KOPT-K1 (cell line): ENCODE data around the gene GALM.
"Not testable (repeated sequence)": the region's sequence is repeated elsewhere in the genome, so short reads cannot be mapped to it uniquely, and the experiment has no call there.

Experiments
- H3K27ac ChIP-seq: fragments of 200-600 bp; sonication (generic); 2 replicates; pipeline ENCODE4 v1.5.1; 2016; ENCODE audit warnings: antibody characterized with exemption, mild to moderate bottlenecking, low read depth, low read length; ENCODE audit not compliant: poor library complexity, severe bottlenecking
- H3K36me3 ChIP-seq: fragments of 200-600 bp; sonication (generic); 2 replicates; pipeline ENCODE4 v1.5.1; 2017; ENCODE audit warnings: antibody characterized with exemption, mild to moderate bottlenecking, low read length, moderate library complexity; ENCODE audit not compliant: insufficient read depth
- H3K9me3 ChIP-seq: fragments of 200-600 bp; sonication (generic); 2 replicates; pipeline ENCODE4 v1.5.1; 2017; ENCODE audit warnings: antibody characterized with exemption, low read length, mild to moderate bottlenecking; ENCODE audit not compliant: insufficient read depth, poor library complexity, severe bottlenecking

Gene GALM

DNA sequence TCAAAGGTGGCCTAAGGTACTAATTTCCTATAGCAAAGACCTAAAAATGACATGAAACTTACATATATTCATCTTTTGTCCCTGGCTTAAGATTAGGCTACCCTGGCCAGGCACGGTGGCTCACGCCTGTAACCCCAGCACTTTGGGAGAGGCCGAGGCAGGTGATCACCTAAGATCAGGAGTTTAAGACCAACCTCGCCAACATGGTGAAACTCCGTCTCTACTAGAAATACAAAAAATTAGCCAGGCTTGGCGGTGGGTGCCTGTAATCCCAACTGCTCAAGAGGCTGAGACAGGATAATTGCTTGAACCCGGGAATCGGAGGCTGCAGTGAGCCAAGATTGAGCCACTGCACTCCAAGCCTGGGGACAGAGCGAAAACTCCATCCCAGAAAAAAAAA lies 79.4 kb downstream of the GALM start:
- Histone ChIP-seq H3K9me3 (no peaks in the 10 kb centered on the region), H3K27ac (no peak overlapping the region), H3K36me3 (peaks cover 100% of the 10 kb centered on the region)

DNA sequence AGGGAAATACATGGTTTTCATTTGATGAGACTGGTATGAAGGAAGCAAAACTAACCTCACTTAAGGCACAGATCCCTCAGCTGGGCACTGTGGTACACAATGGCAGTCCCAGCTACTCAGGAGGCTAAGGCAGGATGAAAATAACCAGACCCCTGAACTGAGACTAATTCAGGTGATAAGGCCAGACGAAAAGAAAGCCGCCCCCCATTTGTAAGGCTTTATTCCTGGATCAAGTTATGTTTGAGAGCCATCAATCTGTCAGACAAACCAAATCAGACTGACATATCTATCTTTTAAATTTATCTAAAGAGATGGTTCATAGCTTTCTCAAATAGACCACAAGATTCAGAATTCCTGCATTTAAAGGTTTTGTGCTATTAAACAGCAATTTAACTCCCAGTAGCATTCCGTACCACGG lies 81.1 kb downstream of the GALM start:
- Histone ChIP-seq H3K36me3 (peaks cover 83% of the 10 kb centered on the region), H3K27ac (no peak overlapping the region), H3K9me3 (no peaks in the 10 kb centered on the region)

DNA sequence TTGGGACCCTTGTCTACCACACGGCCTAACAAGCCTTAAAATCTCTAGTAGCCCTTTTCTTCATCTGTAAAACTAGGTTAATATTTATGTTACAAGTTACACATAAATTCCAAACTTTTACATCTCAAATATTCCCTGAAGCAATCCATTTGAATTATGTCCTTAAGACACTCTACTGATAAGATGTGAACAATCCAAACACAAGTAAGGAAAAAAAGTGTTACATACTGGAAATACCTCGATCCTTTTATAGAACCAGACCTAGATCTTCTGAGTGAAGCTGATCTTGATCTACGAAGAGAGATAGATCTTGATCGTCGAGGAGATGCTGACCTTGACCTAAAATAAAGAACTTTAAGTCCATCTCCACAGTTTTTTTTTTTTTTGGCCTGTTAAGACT lies 81.9 kb downstream of the GALM start:
- H3K9me3 ChIP-seq: no peaks in the 10 kb centered on the region
- no peak overlapping the region for H3K27ac ChIP-seq
- H3K36me3 ChIP-seq: peaks cover 75% of the 10 kb centered on the region

DNA sequence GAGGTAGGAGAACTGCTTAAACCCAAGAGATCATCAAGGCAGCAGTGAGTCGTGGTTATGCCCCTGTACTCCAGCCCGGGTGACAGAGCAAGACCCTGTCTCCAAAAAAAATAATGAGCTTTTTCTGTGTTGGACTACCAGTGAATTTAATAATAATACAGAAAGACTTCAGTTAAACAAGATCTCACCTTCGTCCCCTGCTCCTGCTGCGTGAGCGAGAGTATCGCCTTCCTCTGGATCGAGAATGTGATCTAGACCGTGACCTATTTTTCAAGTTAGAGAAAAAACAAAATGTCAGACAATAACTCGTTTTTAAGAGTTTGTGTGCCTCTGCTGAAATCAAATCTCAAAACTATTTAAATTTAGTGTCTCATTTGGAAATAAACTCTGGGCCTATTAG lies 82.5 kb downstream of the GALM start:
- H3K27ac ChIP-seq: no peak overlapping the region
- H3K9me3 ChIP-seq: no peaks in the 10 kb centered on the region
- H3K36me3 ChIP-seq: peaks cover 70% of the 10 kb centered on the region

DNA sequence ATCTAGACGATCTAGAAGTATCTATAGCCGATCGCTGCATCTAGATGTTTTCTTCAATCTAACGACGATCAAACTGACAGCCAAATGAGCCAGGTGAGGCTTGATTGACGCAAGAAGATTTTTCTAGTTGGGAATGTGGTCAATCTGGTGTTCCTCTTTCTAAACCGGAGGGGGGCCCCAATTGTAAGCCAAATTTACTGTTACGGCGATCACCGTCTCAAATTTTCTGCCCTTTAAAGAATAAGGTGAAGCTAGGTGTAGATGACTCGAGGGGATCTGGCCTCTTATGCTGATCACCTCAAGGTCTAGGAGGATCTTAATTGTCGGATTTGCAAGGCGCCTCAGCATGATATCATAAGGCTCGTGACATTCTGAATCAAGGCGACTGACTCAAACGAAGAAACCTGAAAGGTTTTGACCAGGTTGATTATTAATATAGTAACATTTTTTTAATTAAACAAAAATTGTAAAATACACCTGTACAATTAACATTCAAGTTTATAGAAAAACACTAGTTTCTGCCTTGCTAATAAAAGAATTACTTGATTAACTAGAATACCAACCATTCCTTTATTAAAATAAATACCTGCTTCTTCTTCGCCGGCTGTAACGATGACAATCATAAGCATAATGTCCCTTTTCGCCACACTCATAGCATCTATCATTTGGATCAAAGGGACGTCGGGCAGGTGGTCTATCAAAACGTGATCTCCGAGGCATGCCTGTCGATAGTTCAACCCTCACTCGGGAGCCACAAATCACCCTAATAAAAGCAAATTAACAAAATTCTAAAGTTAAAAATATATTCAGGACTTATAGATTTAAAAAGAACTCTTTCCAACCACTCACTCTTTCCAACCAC lies 83.3 kb downstream of the GALM start:
- Histone ChIP-seq H3K36me3 (peaks cover 62% of the 10 kb centered on the region), H3K9me3 (no peaks in the 10 kb centered on the region), H3K27ac (peak overlapping the region; percentile 93)

DNA sequence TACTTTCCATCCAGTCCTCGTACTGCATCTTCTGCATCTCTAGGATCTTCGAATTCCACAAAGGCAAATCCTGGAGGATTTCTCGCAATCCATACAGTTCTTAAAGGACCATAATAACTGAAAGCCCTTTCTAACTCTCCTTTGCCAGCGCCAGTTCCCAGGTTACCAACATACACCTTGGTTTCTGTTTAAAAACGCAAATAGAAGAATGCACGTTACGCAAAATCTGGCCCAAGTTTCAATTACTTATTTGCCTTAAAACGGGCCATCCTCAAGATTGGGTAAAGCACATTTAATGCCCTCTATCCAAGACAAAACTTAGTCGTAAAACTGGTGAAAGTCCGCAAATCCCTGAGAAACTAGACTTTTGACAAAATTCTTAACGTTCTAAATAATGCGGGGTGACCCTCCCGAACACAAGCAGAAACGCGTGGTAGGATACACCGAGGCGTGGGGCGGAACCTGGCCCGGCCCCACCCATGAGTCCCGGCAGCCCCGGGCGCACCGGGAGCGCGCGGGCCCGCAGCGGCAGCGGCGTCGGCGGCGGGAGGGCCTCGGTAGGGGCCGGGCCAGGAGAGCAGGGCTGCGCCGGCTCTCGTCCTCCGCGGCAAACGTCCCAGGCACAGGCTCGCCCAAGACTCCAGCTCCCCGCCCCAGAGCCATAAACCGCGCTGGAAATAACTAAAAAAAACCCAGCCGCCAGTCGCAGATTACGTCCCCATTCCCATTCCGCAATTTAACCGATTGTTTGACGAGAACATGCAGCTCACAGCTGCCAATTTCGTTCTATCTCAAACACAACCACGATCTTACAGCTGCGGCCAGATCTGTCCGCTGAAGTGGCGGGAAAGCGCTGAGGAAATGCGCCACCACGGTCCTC lies 84.3 kb downstream of the GALM start:
- H3K27ac ChIP-seq: peak overlapping the region; percentile 93

DNA sequence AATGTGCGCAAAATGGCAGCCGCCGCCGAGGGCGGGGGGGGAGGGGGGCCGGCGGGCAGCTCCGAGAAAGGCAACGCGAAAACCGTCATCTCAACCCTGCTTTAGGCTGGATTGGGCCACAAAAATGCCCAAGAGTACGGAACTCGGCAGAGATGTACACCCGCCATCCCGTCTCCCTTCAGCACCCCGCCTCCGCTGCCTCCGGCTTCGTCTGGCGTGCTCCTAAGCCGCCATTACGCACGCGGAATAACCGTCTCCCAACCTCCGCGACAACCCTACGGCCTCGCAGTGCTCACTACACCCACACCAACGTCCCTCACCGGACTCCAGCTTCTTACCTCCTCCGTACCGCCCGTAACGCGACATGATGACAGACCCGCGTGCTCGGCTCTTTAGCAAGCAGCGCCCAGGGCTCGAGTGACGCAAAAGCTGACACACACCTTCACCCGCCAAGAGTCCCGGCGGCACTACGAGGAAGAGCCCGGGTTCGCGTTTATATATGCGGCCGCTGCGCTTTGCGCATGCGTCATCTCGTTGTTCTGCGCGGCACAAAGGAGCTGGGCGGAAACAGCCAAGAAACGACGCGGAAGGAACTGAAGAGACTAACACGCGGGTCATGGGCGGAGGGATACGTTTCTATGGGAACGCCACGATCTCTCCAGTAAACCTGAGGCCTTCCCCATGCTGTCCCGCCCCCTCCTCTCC lies 85.1 kb downstream of the GALM start, which contains the start of gene SRSF7:
SRSF7 (minus strand) TSS at position 471 of the 705 bp plus-strand sequence; CDS start at position 366, 105 bp downstream.
- Histone ChIP-seq H3K36me3 (peaks cover 43% of the 10 kb centered on the region), H3K27ac (peak within 1 kb of the TSS; percentile 93), H3K9me3 (no peaks in the 10 kb centered on the region)

More for the DNA sequence above, 84.3 kb downstream of the GALM start:
- no peaks in the 10 kb centered on the region for H3K9me3 ChIP-seq
- H3K36me3 ChIP-seq: peaks cover 51% of the 10 kb centered on the region

DNA sequence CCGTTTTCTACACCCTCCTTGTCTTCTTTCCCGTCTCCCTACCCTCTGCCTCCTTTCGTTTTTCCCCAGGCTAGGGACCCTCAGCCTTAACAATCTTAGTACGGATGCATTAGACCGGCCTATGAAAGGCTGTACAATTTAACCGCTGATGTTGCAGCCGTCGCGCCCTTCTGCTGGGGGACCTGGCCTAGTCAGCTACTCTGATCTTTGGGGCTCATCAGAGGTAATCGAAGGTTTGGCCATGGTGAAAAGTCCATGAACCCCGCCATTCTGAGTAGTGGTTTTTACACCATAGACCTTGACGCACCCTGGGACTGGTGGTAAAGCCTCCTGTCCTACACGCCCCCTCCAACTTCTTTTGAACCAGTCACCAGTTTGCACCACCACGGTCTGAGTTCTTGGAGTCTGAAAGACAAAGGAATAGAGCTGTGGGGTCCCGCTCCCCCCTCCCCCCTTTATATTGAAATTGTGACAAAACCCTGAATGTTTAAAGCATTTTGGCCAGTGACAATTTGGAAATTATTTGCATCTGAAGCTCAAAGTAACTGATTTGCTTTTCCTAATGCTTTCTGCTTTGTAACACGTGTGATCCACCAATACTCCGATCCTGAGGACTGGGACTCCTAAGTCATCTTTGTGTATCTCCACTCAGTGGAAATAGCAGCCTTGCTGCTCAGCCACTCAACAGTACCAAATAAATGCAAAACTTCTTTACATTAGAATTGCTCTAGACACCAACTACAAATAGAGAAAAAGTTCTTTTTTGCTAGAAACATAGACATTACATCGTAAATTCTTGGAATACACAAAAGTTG lies 85.9 kb downstream of the GALM start:
- Histone ChIP-seq H3K36me3 (peaks cover 35% of the 10 kb centered on the region), H3K9me3 (no peaks in the 10 kb centered on the region), H3K27ac (peak overlapping the region; percentile 93)

DNA sequence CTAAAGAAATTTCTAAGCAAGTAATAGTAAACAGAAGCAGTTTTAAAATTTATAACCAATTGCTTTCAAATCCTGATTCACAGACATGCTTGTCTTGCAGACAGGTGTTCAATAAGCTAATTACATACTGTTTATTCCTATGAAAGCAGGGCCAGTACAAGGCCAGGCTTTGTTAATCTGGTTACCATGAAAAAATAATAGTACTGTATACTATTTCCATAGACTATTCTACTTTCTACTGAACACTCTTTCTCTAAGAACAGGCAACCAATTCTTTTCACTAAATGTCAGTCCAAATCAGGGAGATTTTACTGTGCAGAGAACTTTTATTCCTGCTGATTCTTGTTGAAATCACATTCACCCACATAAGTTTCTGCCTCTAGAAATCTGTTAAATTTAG lies 88.1 kb downstream of the GALM start:
- H3K9me3 ChIP-seq: no peaks in the 10 kb centered on the region
- H3K27ac ChIP-seq: peak overlapping the region; percentile 59
- H3K36me3 ChIP-seq: peaks cover 13% of the 10 kb centered on the region

DNA sequence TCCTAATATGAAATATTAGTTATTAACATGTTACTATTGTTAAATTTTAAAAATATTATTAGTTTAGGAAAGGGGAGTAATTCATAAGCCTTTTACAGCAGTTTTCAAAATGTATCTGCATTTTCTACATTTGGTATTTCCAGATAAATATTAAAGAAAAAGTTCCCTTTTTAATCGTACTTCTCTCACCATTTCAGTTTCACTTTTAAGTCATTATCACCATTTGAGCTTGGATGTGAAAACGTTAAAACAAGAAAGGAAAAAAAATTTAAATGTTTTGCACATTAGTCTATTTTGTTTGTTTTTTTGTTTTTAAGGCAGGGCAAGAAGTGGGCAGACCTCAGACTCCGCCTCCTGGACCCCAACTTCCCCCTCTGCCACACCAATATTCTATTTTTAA lies 88.6 kb downstream of the GALM start:
- Histone ChIP-seq H3K9me3 (no peaks in the 10 kb centered on the region), H3K27ac (peak overlapping the region; percentile 59), H3K36me3 (peaks cover 8% of the 10 kb centered on the region)

DNA sequence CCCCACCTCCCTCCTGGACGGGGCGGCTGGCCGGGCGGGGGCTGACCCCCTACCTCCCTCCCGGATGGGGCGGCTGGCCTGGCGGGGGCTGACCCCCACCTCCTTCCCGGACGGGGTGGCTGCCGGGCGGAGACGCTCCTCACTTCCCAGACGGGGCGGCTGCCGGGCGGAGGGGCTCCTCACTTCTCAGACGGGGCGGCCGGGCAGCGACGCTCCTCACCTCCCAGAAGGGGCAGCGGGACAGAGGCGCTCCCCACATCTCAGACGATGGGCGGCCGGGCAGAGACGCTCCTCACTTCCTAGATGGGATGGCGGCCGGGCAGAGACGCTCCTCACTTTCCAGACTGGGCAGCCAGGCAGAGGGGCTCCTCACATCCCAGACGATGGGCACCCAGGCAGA lies 90.0 kb downstream of the GALM start:
- H3K9me3 ChIP-seq, H3K36me3 ChIP-seq, H3K27ac ChIP-seq: not testable (repeated sequence)

DNA sequence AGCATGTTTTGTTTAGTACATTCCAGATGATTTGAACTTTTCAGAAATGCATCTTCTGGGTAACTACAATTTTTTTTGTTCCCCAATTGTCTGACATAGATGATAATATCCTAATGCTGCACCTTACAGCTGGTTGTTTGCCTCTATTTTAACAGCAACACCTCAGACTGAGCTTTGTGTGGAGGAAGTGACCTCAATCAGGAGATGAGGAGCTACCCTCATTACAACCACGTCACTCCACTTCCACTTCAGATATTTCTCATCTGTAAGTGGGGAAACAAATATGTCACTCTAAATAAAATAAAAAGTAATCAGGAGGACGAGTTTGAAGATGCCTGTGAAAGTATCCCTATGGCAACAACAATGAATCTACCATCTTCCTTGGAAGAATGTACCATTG lies 97.3 kb downstream of the GALM start:
- no peaks in the 10 kb centered on the region for H3K36me3 ChIP-seq
- no peaks in the 10 kb centered on the region for H3K9me3 ChIP-seq
- H3K27ac ChIP-seq: no peak overlapping the region

DNA sequence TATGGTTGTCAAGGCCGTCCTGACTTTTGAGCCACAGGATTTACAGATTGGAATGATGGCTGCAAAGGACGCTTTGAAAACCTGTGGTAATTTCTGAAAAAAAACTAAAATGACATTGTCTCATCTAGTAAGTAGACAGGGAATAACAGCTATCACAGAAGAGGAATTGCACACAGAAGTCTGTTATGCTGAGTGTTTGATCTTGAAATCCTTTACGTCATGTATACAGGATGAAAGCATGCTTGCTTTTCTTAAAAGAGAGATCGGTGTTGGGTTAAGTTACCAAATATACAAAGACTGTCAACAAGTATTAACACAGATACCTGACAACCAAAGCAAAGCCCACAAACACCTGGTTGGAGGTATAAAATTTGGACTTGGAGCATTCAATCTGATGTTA lies 97.8 kb downstream of the GALM start:
- Histone ChIP-seq H3K27ac (no peak overlapping the region), H3K9me3 (no peaks in the 10 kb centered on the region), H3K36me3 (no peaks in the 10 kb centered on the region)

DNA sequence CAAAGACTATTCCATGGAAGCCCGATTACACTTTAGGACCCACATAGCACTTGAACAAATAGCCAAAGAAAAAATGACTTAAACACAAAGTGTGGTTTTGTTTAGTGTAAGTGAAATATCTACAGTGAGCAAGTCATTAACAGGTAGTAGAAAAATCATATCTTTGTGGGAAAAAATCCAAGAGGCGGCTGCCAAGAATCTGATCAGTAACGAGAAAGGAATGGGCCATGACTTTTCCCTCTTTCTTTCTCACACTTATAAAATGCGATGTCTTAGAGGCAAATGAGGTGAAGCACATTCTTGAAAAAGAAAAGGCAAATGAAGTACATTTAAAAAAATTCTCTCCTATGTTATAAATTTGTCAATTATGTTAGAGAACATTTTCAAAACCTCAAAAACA lies 99.2 kb downstream of the GALM start:
- H3K27ac ChIP-seq: no peak overlapping the region
- no peaks in the 10 kb centered on the region for H3K9me3 ChIP-seq

More for the DNA sequence above, 99.2 kb downstream of the GALM start:
- H3K36me3 ChIP-seq: no peaks in the 10 kb centered on the region
